ENCODE data around the gene ZNF423.

The ZNF423 gene

DNA sequence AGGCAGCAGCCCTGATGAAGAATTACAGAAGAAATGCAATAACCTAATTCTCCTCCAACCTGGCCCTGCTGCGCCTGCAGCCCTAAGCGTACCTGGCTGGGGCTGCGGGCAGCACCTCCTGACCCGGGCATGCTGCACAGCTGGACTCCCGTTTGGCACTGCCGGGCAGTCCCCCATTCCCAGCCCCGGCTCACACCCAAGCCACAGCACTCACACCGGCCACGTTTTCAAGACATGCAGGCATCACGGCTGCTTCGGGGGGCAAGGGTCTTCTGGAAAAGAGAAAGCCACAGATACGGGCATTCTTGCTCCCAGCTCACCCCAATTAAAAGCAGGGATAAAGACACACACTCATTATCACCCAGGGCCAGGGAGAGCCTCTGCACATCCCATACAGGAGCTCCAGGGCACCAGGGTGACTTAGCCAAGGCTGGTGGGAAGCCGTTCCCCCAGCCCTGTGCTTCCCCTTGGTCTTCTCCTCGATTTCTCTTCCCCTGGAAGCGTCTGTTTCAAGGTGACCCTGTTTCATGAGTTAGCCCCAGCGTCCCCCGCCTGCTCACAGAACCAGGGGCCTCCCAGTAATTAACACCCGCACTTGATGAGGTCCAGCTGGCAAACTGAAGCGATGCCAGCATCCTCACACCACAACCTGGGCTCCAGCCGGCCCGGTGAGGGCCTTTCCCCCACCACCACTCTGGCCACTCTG lies 265.6 kb downstream of the ZNF423 start:
- DNase-seq (ENCODE audit: extremely low read depth, insufficient read length): no peak
- Histone ChIP-seq H3K36me3 (ENCODE audit: control insufficient read depth, insufficient read depth, low read length) (no peaks in the 10 kb centered on the region), H3K27me3 (replicated peaks; ENCODE audit: control insufficient read depth, insufficient read depth, low read length) (peaks cover 2% of the 10 kb centered on the region; the same call in 1 of the 2 replicates), H3K4me3 (replicated peaks; ENCODE audit: low read depth, low read length) (no peak overlapping the region)
- TF ChIP-seq, protein P1, sequence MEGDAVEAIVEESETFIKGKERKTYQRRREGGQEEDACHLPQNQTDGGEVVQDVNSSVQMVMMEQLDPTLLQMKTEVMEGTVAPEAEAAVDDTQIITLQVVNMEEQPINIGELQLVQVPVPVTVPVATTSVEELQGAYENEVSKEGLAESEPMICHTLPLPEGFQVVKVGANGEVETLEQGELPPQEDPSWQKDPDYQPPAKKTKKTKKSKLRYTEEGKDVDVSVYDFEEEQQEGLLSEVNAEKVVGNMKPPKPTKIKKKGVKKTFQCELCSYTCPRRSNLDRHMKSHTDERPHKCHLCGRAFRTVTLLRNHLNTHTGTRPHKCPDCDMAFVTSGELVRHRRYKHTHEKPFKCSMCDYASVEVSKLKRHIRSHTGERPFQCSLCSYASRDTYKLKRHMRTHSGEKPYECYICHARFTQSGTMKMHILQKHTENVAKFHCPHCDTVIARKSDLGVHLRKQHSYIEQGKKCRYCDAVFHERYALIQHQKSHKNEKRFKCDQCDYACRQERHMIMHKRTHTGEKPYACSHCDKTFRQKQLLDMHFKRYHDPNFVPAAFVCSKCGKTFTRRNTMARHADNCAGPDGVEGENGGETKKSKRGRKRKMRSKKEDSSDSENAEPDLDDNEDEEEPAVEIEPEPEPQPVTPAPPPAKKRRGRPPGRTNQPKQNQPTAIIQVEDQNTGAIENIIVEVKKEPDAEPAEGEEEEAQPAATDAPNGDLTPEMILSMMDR (IDR thresholded peaks at IDR 0.05; ENCODE audit: insufficient read depth, low read length, poor library complexity, severe bottlenecking): no peak

DNA sequence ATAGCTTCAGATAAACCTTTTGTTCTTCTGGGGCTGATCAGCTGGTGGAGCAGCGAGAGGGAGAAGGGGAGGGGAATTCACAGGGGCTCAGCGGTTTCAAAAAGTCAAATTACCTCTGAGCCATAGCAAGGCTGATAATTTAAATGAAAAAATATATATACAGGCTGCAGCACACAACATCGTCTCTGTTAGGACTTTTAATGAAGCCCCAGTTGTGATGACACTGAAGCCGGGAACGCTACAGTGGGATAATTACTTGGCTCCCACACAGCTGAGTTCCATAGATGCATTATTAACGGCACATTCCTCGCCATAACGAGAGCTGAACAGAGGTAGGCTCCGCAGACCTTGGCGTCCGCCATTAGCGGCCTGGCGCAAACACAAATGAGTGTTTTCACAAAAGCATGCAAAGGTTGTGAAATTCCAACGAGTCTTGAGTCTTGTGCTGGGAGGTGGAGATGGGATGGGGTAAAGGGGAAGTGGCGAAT lies 266.3 kb downstream of the ZNF423 start:
- no peak overlapping the region for H3K4me3 ChIP-seq (replicated peaks; ENCODE audit: low read depth, low read length)
- H3K36me3 ChIP-seq (ENCODE audit: control insufficient read depth, insufficient read depth, low read length): no peaks in the 10 kb centered on the region
- TF ChIP-seq, protein P1 (IDR thresholded peaks at IDR 0.05; ENCODE audit: insufficient read depth, low read length, poor library complexity, severe bottlenecking): no peak
- peaks cover 2% of the 10 kb centered on the region; the same call in 1 of the 2 replicates for H3K27me3 ChIP-seq (replicated peaks; ENCODE audit: control insufficient read depth, insufficient read depth, low read length)
- no peak for DNase-seq (ENCODE audit: extremely low read depth, insufficient read length)

DNA sequence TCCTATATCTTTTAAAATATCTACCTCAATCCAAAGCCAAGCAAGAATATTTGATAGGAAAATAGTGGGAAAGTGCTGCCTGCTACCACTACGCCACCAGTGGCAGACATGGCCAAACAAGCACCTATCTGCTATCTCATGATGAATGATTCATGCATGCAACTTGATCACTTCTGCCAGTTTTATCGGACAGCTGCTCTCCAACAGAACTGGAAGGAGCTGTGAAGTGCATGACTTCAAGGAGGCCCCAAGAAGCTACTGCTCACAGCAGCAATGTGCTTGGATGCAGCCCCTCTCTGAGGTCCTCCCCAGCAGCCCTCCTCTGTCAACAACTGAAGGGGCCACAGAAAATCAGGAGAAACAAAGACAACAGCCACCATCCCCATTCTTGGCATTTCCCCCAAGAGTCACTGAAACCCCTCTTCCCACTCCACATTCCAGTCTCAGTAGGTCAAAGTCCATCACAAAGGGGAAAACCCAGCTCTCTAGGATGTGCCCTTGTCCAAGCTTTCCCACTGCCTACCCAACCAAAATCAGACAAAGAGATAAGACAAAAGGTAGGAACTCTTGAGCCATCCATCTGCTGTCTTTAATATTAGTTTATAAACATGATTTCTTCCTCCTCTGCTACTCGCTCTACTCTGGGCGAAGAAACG lies 267.1 kb downstream of the ZNF423 start:
- Histone ChIP-seq H3K27me3 (replicated peaks; ENCODE audit: control insufficient read depth, insufficient read depth, low read length) (peaks cover 2% of the 10 kb centered on the region; the same call in 1 of the 2 replicates), H3K4me3 (replicated peaks; ENCODE audit: low read depth, low read length) (no peak overlapping the region), H3K36me3 (ENCODE audit: control insufficient read depth, insufficient read depth, low read length) (no peaks in the 10 kb centered on the region)
- TF ChIP-seq, protein P1 (IDR thresholded peaks at IDR 0.05; ENCODE audit: insufficient read depth, low read length, poor library complexity, severe bottlenecking): no peak
- DNase-seq (ENCODE audit: extremely low read depth, insufficient read length): no peak

DNA sequence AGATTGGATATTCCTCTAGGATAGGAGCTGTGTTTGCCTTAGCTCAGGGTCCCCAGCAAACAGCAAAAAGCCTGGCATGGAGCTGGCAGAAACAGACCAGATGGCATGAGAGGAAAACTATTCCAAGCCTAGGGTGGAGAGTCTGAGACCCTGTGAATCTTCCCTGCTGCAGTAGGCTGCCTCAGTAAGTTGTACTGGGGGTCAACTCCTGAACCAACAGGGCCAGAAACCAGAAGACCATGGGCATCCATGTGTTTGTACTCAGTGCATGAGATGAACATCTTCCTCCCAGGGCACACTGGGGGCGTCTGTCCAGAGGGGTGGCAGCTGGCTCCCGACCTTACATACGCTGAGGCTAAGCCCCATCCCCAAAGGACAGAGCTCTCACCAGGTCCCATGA lies 267.9 kb downstream of the ZNF423 start:
- DNase-seq (ENCODE audit: extremely low read depth, insufficient read length): no peak
- Histone ChIP-seq H3K36me3 (ENCODE audit: control insufficient read depth, insufficient read depth, low read length) (no peaks in the 10 kb centered on the region), H3K4me3 (replicated peaks; ENCODE audit: low read depth, low read length) (no peak overlapping the region), H3K27me3 (replicated peaks; ENCODE audit: control insufficient read depth, insufficient read depth, low read length) (peaks cover 2% of the 10 kb centered on the region; the same call in 1 of the 2 replicates)
- TF ChIP-seq, protein P1 (IDR thresholded peaks at IDR 0.05; ENCODE audit: insufficient read depth, low read length, poor library complexity, severe bottlenecking): no peak

DNA sequence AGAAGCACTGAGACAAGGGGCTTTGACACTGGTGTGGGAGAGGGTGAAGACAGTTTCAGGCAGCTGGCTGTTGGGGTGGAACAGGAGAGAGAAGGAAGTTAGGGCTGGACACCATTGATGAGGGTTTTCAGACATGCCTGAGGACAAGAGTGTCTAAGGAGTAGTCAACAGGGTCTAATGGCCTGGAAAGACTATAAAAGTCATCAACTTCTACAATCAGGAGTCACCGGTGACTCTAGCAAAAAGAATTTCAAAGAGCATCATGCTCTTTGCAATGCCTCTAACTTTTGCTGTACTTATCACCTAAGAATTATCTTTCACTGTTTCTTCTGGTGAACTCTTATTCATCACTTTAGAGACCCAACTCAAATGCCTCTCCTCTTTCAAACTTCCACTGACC lies 268.4 kb downstream of the ZNF423 start:
- DNase-seq (ENCODE audit: extremely low read depth, insufficient read length): no peak
- Histone ChIP-seq H3K4me3 (replicated peaks; ENCODE audit: low read depth, low read length) (no peak overlapping the region), H3K36me3 (ENCODE audit: control insufficient read depth, insufficient read depth, low read length) (no peaks in the 10 kb centered on the region), H3K27me3 (replicated peaks; ENCODE audit: control insufficient read depth, insufficient read depth, low read length) (peaks cover 2% of the 10 kb centered on the region; the same call in 1 of the 2 replicates)
- TF ChIP-seq, protein P1 (IDR thresholded peaks at IDR 0.05; ENCODE audit: insufficient read depth, low read length, poor library complexity, severe bottlenecking): no peak
